Activated CD8-positive, alpha-beta memory T cell treated with anti-CD3 and anti-CD28 coated beads, Interleukin-2, amount 10 ng/mL, durations not matched to agents 7 days and 5 days (primary cell): Measurements from ENCODE around the gene CLCNKB. TPM values are rescaled to one million over a fixed set of nuclear protein-coding genes. Genes with fewer than 3 reads are reported as not detected.

Experiments used
- ATAC-seq: fragments of 150-1000 bp; cut with Tn5 transposase; one replicate; pipeline ENCODE4 v1.10.0; 2021; ENCODE audit warnings: moderate library complexity
- CTCF ChIA-PET: fragments of 350-600 bp; sonication (Branson Sonifier 250); formaldehyde crosslinking; loops from one replicate; lab custom pipeline; 2021; ENCODE audit warnings: antibody characterized with exemption; lab: Charles Lee
- DNase-seq: peaks from one replicate; pipeline ENCODE4 v3.0.0-alpha.2; 2020
- H3K27ac Mint-ChIP-seq: one replicate; pipeline ENCODE4 v1.8.0; 2021; ENCODE audit warnings: mild to moderate bottlenecking, mixed read lengths
- H3K27me3 Mint-ChIP-seq: one replicate; pipeline ENCODE4 v1.8.0; 2021; ENCODE audit warnings: mixed read lengths
- H3K36me3 Mint-ChIP-seq: one replicate; pipeline ENCODE4 v1.8.0; 2021; ENCODE audit warnings: mild to moderate bottlenecking, mixed read lengths
- H3K4me1 Mint-ChIP-seq: one replicate; pipeline ENCODE4 v1.8.0; 2021; ENCODE audit warnings: mixed read lengths
- H3K4me3 Mint-ChIP-seq: one replicate; pipeline ENCODE4 v1.8.0; 2021; ENCODE audit warnings: mild to moderate bottlenecking, moderate library complexity, mixed read lengths
- H3K9me3 Mint-ChIP-seq: one replicate; pipeline ENCODE4 v1.8.0; 2022; ENCODE audit warnings: low read depth, mixed read lengths
- total RNA-seq, 2 experiments: library from RNA; stranded (reverse); gene quantifications; one replicate each; pipeline ENCODE4 v1.2.3, GENCODE V29; 2021

CLCNKB gene
- total RNA-seq, 2 experiments from 2014 or later = not detected

DNA sequence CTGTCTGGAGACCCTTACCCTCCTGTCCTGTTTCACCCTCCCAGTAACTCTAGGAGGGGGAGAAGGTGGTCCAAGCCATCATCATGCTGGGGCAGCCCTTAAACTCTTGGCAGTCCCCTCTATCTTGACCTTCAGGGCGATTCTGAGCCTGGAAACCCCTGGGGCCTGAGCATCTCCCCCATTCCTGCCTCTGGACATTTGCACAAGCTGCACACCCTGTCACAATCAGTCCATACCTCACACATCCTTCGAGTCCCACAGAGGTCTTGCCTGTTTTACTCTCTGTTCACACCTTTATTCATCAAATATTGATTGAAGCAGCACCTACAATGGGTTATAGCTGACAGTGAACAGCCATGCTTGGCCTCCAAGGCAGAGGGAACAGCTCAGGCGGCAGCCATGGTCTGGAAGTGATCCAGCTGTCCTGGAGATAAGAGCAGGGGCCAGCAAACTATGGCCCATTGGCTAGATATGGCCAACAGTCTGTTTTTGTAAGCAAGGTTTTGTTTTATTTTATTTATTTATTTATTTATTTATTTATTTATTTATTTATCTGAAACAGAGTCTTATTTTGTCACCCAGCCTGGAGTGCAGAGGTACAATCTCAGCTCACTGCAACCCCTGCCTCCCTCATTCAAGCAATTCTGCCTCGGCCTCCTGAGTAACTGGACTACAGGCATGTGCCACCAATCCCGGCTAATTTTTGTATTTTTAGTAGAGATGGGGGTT, 37.0 kb downstream of the CLCNKB start:
- Mint-ChIP-seq H3K36me3 (no peaks in the 10 kb centered on the region), H3K4me1 (peaks cover 9% of the 10 kb centered on the region), H3K27ac (no peak overlapping the region), H3K9me3 (no peaks in the 10 kb centered on the region), H3K4me3 (no peak overlapping the region), H3K27me3 (peaks cover 2% of the 10 kb centered on the region)
- CTCF ChIA-PET = interaction anchor here (0.9 to 10.9 kb wide), 8 partner anchors 11 to 283 kb away, joined by 3 to 259 read pairs (median 28); partner anchors contain the start of gene FAM131C
- no peak for ATAC-seq
- no peak for DNase-seq

- H3K27ac Mint-ChIP-seq = no peak overlapping the region
- no peaks in the 10 kb centered on the region for H3K27me3 Mint-ChIP-seq
- H3K9me3 Mint-ChIP-seq = no peaks in the 10 kb centered on the region
- DNase-seq (no peak), ATAC-seq (no peak)
- CTCF ChIA-PET = interaction anchor here (0.7 to 10.9 kb wide), 21 partner anchors 12 to 402 kb away, joined by 3 to 259 read pairs (median 4); partner anchors contain the start of genes EPHA2 and FAM131C
- no peaks in the 10 kb centered on the region for H3K36me3 Mint-ChIP-seq
- no peak overlapping the region for H3K4me3 Mint-ChIP-seq
- peaks cover 9% of the 10 kb centered on the region for H3K4me1 Mint-ChIP-seq
These were observed 38.1 kb downstream of the CLCNKB start for GRCh38 chr1:16081636-16082035.

- no peaks in the 10 kb centered on the region for H3K9me3 Mint-ChIP-seq
- H3K27me3 Mint-ChIP-seq = no peaks in the 10 kb centered on the region
- CTCF ChIA-PET = interaction anchor here (0.7 to 10.9 kb wide), 30 partner anchors 12 to 402 kb away, joined by 3 to 259 read pairs (median 4); partner anchors contain the start of genes EPHA2 and FAM131C
- H3K36me3 Mint-ChIP-seq = no peaks in the 10 kb centered on the region
- ATAC-seq (peak; percentile 39), DNase-seq (peak; percentile 76)
- H3K4me1 Mint-ChIP-seq = peaks cover 9% of the 10 kb centered on the region
- no peak overlapping the region for H3K27ac Mint-ChIP-seq
- H3K4me3 Mint-ChIP-seq = no peak overlapping the region
These were observed 38.9 kb downstream of the CLCNKB start for GRCh38 chr1:16082283-16083038.

GRCh38 chr1:16083486-16083885, 39.9 kb downstream of the CLCNKB start:
- Mint-ChIP-seq H3K4me3 (no peak overlapping the region), H3K4me1 (peaks cover 9% of the 10 kb centered on the region), H3K36me3 (no peaks in the 10 kb centered on the region), H3K27ac (no peak overlapping the region), H3K27me3 (no peaks in the 10 kb centered on the region), H3K9me3 (no peaks in the 10 kb centered on the region)
- CTCF ChIA-PET = interaction anchor here (1.0 to 10.9 kb wide), 10 partner anchors 13 to 280 kb away, joined by 3 to 259 read pairs (median 7); partner anchors contain the start of gene FAM131C
- no peak for DNase-seq
- no peak for ATAC-seq

DNA sequence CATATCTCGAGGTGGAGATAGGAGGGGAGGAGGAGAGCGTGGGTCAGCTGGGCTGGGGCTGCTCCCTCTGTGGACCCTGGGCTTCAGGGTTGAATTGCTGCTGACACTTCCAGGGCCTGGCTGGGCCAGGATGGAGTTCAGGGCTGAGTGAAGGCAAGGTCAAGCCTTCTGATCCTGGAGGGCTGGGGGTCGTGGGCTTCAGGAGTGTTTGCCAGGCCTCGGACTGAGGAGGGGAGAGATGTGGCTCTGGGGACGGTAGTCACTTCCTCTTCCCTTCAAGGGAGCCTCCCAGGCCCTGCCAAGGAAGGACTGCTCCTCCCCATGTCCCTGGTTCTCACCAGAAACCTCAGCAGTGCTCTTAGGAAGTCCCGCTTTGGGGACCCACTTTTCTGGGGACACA, 41.9 kb downstream of the CLCNKB start:
- no peak overlapping the region for H3K27ac Mint-ChIP-seq
- CTCF ChIA-PET = interaction anchor here (1.0 to 10.9 kb wide), 2 partner anchors 8 to 101 kb away, joined by 3 to 259 read pairs; no protein-coding TSS in a partner anchor

GRCh38 chr1:16087733-16088132, 44.2 kb downstream of the CLCNKB start:
- ATAC-seq (no peak), DNase-seq (no peak)
- Mint-ChIP-seq H3K27me3 (no peaks in the 10 kb centered on the region), H3K4me1 (no peaks in the 10 kb centered on the region), H3K27ac (no peak overlapping the region), H3K36me3 (no peaks in the 10 kb centered on the region), H3K4me3 (no peak overlapping the region), H3K9me3 (no peaks in the 10 kb centered on the region)
- CTCF ChIA-PET = interaction anchor here (10.9 kb wide), 1 partner anchor 98 kb away, joined by 259 read pairs; no protein-coding TSS in a partner anchor

More for the DNA sequence above, 41.9 kb downstream of the CLCNKB start:
- DNase-seq (no peak), ATAC-seq (no peak)
- Mint-ChIP-seq H3K9me3 (no peaks in the 10 kb centered on the region), H3K36me3 (no peaks in the 10 kb centered on the region), H3K27me3 (no peaks in the 10 kb centered on the region), H3K4me3 (no peak overlapping the region), H3K4me1 (no peaks in the 10 kb centered on the region)

DNA sequence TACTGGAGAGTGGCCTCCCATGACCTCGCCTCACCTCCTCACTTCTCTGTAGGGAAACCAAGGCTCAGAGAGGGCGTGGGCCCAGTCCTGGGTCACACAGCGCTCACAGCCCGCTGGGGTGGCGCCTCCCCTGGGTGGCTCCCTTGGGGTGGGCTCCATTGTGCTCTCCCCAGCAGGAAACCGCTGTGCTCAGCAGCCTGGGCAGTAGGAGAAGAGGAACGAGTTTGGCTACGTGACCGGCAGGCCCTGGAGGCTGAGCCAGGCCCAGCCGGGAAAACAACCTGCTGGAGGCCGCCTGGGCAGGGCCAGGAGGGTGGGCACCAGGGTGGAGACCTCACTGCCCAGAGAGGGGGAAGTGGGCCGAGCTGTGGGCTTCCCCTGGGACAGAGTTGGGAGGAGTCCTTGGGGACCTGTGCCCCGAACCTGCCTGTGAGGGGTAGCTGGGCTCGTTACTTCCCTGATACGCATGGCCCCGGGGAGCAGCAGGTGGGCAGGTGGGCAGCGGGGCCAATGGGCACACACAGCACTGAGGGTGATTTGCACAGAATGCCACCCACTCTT, 44.8 kb downstream of the CLCNKB start:
- Mint-ChIP-seq H3K4me3 (no peak overlapping the region), H3K27ac (no peak overlapping the region), H3K27me3 (peaks cover 2% of the 10 kb centered on the region), H3K9me3 (no peaks in the 10 kb centered on the region), H3K36me3 (no peaks in the 10 kb centered on the region), H3K4me1 (no peaks in the 10 kb centered on the region)
- no peak for DNase-seq
- CTCF ChIA-PET = no interaction called here
- no peak for ATAC-seq

- CTCF ChIA-PET = no interaction called here
- Mint-ChIP-seq H3K36me3 (no peaks in the 10 kb centered on the region), H3K4me3 (no peak overlapping the region), H3K9me3 (no peaks in the 10 kb centered on the region), H3K27me3 (peaks cover 6% of the 10 kb centered on the region), H3K27ac (no peak overlapping the region), H3K4me1 (no peaks in the 10 kb centered on the region)
- ATAC-seq (no peak), DNase-seq (no peak)
These were observed 45.4 kb downstream of the CLCNKB start for GRCh38 chr1:16088996-16089395.

DNA sequence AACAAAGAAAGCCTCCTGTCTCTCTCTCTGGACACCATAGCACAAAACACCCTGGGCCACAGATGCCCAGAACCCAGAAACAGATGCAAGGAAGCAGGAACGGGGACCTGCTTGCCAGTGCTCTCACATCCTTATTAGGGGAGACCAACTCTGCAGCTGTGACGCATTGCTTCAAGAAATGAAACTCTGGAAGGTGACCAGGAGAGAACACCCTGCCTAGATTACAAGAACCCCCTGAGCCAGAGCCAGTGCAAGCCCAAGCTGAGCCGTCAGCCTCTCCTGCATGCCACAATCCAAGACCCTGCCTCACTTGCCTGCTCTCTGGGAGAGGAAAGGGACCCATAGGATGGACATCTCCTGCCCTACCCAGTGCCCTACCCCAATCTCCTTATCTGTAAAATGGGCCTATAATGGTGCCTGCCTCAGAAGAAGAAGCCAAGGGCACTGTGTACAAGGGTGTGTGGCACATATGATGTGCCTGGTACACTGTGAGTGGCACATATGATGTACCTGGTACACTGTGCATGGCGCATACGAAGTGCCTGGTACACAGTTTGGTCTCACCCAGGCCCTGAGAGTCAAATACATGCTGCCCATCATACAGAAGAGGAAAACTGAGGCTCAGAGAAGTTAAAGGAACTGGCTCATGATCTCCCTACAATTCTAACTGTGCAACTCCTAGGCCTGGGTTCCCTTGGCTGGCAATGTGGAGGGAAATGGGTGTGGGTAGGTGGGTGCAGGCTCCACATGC, 46.7 kb downstream of the CLCNKB start:
- Mint-ChIP-seq H3K4me1 (no peaks in the 10 kb centered on the region), H3K36me3 (no peaks in the 10 kb centered on the region), H3K27me3 (peaks cover 9% of the 10 kb centered on the region), H3K4me3 (no peak overlapping the region), H3K9me3 (no peaks in the 10 kb centered on the region), H3K27ac (no peak overlapping the region)
- ATAC-seq = no peak
- CTCF ChIA-PET = no interaction called here
- no peak for DNase-seq

DNA sequence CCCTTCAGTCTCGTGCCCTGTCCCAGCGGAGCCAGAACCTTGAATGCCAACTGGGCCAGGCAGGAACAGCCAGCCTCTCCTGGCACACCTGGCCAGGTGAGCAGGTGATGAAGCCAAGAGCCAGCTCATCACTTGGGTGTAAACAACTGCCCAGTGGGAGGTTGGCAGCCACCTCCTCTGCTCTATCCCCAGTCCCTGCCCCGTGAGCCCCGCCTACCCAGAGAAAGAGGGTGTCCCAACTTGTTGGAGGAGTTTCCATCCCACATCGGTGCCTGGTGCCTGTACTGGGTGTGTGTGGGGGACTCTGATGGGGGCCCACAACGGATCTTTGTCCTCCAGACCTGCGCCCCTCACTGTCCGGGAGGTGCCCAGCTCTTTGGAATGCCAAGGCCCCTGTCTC, 47.7 kb downstream of the CLCNKB start:
- Mint-ChIP-seq H3K27ac (no peak overlapping the region), H3K36me3 (no peaks in the 10 kb centered on the region), H3K9me3 (no peaks in the 10 kb centered on the region), H3K4me3 (no peak overlapping the region), H3K4me1 (no peaks in the 10 kb centered on the region), H3K27me3 (peaks cover 18% of the 10 kb centered on the region)
- CTCF ChIA-PET = no interaction called here
- ATAC-seq (no peak), DNase-seq (no peak)

DNA sequence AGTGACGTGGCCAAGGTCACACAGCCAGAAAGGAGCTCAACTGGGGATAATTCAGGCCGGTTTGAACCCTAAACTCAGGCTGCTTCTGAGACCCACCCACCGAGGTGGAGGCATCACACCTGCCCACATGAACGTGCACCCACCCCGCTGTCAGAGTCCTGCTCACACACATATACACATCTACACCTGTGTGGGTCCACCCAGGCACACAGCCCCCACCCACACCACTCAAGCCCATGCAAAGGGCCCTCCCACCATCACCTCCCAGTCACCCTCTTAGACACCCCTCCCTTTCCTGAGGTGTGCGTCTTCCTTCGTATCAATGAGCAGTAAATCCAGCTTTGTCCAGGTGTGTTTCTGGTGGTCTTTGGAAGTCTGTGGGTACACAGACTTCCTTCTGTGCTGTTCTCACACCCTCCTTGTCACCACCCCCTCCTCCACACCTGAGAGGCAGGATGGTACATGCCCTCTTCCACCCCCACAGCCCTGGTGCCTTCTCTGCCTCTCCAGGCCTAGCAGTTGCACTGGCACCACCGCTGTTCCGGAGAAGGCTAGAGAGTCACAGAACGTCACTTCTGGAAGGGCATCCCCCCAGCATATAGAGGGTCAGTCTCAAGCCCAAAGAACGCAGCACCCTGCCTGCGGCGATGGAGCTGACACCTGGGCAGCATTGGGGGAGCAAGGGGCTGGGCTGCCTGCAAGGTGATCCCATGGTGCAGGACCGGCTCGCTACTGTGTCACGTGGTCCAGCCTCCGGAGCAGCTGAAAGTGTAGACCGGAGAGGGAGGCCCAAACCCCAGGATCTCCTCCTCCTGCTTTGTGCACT, 48.7 kb downstream of the CLCNKB start:
- DNase-seq = no peak
- H3K27me3 Mint-ChIP-seq = peaks cover 24% of the 10 kb centered on the region
- no peaks in the 10 kb centered on the region for H3K36me3 Mint-ChIP-seq
- no peaks in the 10 kb centered on the region for H3K9me3 Mint-ChIP-seq
- no peak overlapping the region for H3K4me3 Mint-ChIP-seq
- H3K4me1 Mint-ChIP-seq = no peaks in the 10 kb centered on the region
- no peak overlapping the region for H3K27ac Mint-ChIP-seq
- CTCF ChIA-PET = interaction anchor here (1.3 to 1.6 kb wide), 2 partner anchors 13 to 93 kb away, joined by 3 to 5 read pairs; no protein-coding TSS in a partner anchor
- ATAC-seq = no peak

DNA sequence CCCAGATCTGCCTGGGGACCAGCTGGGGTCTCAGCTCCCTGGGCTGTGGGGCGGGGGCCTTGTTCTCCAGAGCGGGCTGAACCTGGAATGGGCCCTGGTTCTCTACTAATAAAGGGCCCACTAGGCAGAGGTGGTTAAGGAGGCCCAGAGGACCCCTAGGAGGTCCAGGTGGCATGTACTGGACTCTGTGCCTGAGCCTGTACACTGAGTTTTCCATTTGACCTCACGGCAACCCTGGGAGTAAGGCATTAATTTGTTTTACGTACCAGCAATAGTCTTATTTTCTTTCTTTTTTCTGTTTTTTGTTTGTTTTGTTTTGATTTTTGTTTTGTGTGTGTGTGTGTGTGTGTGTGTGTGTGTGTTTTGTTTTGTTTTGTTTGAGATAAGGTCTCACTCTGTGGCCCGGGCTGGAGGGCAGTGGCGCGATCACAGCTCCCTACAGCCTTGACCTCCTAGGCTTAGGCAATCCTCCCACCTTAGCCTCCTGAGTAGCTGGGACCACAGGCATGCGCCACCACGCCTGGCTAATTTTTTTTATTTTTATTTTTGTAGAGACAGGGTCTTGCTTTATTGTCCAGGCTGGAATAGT, 49.4 kb downstream of the CLCNKB start:
- no peak for ATAC-seq
- no peaks in the 10 kb centered on the region for H3K36me3 Mint-ChIP-seq
- H3K27ac Mint-ChIP-seq = no peak overlapping the region
- CTCF ChIA-PET = interaction anchor here (0.6 to 1.6 kb wide), 4 partner anchors 14 to 107 kb away, joined by 3 to 5 read pairs (median 4); no protein-coding TSS in a partner anchor
- H3K9me3 Mint-ChIP-seq = no peaks in the 10 kb centered on the region
- no peaks in the 10 kb centered on the region for H3K4me1 Mint-ChIP-seq
- H3K4me3 Mint-ChIP-seq = no peak overlapping the region
- peaks cover 24% of the 10 kb centered on the region for H3K27me3 Mint-ChIP-seq
- no peak for DNase-seq
